Measurements from ENCODE around the gene GRM4.

DNA sequence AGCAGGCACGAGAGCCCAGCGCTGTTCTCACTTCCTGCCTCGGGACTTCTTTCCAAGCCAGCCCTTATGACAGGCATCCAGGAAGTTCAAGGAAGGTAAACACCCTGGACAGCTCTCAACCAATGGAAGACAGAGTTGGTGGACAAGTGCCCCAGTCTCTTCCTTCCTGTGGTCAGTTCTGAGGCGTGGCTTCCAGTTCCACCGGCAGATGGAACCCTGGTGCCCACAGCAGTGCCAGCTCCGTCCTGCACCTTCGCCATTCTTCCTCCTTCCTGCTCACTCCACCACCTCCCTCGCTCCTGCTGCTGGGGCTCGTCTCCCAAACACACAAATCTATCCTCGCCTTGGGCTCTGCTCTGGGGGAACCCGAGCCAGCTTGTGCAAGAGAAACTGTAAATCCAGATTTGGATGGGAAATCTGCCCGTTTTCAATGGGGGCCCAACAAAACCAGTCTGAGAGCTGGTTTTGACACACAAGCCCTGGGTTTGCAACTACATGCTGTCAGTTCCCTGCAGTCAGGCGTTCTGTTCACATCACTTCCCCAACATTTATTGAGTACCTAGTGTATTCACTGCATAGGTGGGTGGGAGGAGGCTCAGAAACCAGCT lies 162.7 kb downstream of the GRM4 start:
- TF ChIP-seq, protein P1, sequence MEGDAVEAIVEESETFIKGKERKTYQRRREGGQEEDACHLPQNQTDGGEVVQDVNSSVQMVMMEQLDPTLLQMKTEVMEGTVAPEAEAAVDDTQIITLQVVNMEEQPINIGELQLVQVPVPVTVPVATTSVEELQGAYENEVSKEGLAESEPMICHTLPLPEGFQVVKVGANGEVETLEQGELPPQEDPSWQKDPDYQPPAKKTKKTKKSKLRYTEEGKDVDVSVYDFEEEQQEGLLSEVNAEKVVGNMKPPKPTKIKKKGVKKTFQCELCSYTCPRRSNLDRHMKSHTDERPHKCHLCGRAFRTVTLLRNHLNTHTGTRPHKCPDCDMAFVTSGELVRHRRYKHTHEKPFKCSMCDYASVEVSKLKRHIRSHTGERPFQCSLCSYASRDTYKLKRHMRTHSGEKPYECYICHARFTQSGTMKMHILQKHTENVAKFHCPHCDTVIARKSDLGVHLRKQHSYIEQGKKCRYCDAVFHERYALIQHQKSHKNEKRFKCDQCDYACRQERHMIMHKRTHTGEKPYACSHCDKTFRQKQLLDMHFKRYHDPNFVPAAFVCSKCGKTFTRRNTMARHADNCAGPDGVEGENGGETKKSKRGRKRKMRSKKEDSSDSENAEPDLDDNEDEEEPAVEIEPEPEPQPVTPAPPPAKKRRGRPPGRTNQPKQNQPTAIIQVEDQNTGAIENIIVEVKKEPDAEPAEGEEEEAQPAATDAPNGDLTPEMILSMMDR (conservative IDR thresholded peaks at IDR 0.05; ENCODE audit: low read length), result no peak; the same call in 1 of the 2 replicates
- no peak for TF ChIP-seq EZH2phosphoT487 (IDR thresholded peaks at IDR 0.05; ENCODE audit: borderline replicate concordance)
